Mucosa of descending colon (tissue), 3 donors: ENCODE results near the gene LYPD1. TPM values are rescaled to one million over a fixed set of nuclear protein-coding genes. Genes with fewer than 3 reads are reported as not detected.

Experiments
- ATAC-seq: fragments of 200-7000 bp; cut with Tn5 transposase; one replicate; pipeline ENCODE4 v1.9.1; 2020; ENCODE audit warnings: mild to moderate bottlenecking, moderate library complexity
- DNase-seq, 3 donors: peaks; one replicate each; pipeline ENCODE4 v3.0.0-alpha.2; 2020
- H3K36me3 ChIP-seq: fragments of 200-600 bp; one replicate; pipeline ENCODE4 v1.8.0; 2021; ENCODE audit warnings: low read depth, mild to moderate bottlenecking
- H3K4me1 ChIP-seq: fragments of 200-600 bp; one replicate; pipeline ENCODE4 v1.8.0; 2021; ENCODE audit warnings: low read depth, mild to moderate bottlenecking
- H3K4me3 ChIP-seq: fragments of 200-600 bp; one replicate; pipeline ENCODE4 v1.8.0; 2021; ENCODE audit warnings: mild to moderate bottlenecking
- H3K9me3 ChIP-seq: fragments of 200-600 bp; one replicate; pipeline ENCODE4 v1.8.0; 2021; ENCODE audit warnings: mild to moderate bottlenecking
- intact Hi-C, 2 donors: fragments of 100-400 bp; cut with DNase I in 1 of 2; cut with micrococcal nuclease in 1 of 2; formaldehyde crosslinking; loops; one replicate each; pipeline versions ENCODE4 v1.11.0 to v1.11.1; 2022; cut with DNase I, micrococcal nuclease
- total RNA-seq, 3 donors: library from RNA; stranded (reverse); fragmentation: NEBNext Ultra II Directional in 2 of 3; extraction: Animal tissue kit (Norgen Biotek cat#: 25700) in 2 of 3; gene quantifications; one replicate each; pipeline versions ENCODE4 v1.2.1 to v1.2.4, GENCODE V29; 2021 to 2023
- TF ChIP-seq, protein P1 (sequence below): fragments of 200-600 bp; IDR thresholded peaks from one replicate; pipeline ENCODE4 v1.8.0; 2022; ENCODE audit warnings: antibody characterized with exemption, mild to moderate bottlenecking
- donor health status: DM: no; HTN: no; CAD: no; lungs with moderate emphysema.
- donor health status: DM: no; HTN: no; CAD: no.
- donor health status: DM: no; HTN: yes; CAD: no.

LYPD1 gene
- total RNA-seq, 3 donors from 2014 or later, result 1.8 to 3.2 TPM; not detected in 1

DNA sequence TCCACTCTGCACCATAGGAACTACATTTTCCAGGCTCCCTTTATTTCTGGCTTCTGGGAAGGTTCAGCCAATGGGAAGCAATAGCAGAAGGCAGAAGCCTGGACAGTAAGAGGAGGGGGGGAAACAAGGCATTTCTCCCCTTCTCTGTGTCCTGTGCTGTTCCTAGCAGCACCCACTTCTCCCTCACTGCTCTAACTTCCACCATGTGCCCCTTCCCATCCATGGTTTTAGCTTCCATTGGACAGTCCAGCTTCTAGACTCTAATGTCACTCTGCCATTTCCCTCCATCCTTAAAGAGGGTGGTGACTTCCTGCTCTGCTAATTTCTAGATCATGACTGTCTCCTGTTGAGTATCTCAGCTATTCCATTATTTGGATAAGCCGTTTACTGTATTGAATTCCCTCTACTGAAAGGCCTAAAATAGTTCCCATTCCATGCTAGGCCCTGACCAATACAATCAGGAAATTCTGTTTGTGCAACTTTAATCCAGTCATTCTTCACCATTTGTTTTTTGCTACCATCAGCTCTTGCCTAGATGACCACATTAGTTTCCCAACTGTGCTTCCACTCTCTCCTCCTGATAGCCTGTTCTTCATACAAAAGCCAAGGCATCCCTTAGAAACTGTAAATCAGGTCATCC lies 20.8 kb upstream of the LYPD1 start:
- no peaks in the 10 kb centered on the region for H3K9me3 ChIP-seq
- intact Hi-C loops, result no loop called here
- DNase-seq (no peak), ATAC-seq (no peak)
- TF ChIP-seq, protein P1, sequence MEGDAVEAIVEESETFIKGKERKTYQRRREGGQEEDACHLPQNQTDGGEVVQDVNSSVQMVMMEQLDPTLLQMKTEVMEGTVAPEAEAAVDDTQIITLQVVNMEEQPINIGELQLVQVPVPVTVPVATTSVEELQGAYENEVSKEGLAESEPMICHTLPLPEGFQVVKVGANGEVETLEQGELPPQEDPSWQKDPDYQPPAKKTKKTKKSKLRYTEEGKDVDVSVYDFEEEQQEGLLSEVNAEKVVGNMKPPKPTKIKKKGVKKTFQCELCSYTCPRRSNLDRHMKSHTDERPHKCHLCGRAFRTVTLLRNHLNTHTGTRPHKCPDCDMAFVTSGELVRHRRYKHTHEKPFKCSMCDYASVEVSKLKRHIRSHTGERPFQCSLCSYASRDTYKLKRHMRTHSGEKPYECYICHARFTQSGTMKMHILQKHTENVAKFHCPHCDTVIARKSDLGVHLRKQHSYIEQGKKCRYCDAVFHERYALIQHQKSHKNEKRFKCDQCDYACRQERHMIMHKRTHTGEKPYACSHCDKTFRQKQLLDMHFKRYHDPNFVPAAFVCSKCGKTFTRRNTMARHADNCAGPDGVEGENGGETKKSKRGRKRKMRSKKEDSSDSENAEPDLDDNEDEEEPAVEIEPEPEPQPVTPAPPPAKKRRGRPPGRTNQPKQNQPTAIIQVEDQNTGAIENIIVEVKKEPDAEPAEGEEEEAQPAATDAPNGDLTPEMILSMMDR, result no peak
- no peaks in the 10 kb centered on the region for H3K36me3 ChIP-seq
- H3K4me3 ChIP-seq, result no peak overlapping the region
- H3K4me1 ChIP-seq, result no peaks in the 10 kb centered on the region

DNA sequence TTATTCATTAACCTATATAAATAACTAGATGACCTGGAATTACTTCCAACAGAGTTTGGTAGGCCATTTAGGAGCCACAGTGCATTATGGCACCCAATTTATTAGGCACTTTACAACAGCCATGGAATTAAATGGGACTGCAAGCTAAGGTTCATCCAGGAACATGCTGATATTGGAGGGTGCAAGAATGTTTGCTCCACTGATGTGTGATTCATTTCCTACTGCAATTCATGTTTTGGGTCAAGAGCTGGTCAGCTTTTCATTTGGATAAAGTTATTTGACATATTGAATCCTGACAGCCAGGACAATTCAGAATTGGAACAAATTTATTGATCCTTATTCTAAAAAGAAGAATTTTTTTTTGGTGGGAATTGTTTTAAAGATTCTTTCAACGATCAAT lies 11.8 kb upstream of the LYPD1 start:
- Histone ChIP-seq H3K4me3 (no peak overlapping the region), H3K4me1 (no peaks in the 10 kb centered on the region), H3K9me3 (no peaks in the 10 kb centered on the region), H3K36me3 (no peaks in the 10 kb centered on the region)
- intact Hi-C loops, result no loop called here
- ATAC-seq (no peak), DNase-seq (no peak)
- TF ChIP-seq, protein P1, result no peak

DNA sequence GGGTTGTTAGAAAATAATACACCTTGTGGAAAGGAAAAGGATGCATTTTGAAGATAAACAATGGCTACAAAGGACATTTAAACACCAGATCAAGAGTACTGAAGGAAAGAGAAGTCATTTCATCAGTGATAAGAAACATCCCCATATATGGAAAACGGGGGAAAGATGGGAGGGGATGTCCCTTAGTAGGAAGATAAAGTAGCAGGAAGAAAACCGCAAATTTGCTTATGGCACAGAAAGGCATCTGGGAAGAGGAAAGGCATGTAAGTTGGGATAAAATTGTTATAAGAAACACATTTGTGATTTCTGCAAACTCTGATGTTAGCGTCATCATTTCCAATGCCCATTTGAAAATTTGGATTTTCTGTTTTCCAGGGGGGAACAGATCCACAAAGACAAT lies 10.5 kb upstream of the LYPD1 start:
- DNase-seq, result no peak
- intact Hi-C loops, result no loop called here
- Histone ChIP-seq H3K4me3 (no peak overlapping the region), H3K36me3 (no peaks in the 10 kb centered on the region), H3K9me3 (no peaks in the 10 kb centered on the region), H3K4me1 (no peaks in the 10 kb centered on the region)
- ATAC-seq, result no peak
- TF ChIP-seq, protein P1, result no peak

DNA sequence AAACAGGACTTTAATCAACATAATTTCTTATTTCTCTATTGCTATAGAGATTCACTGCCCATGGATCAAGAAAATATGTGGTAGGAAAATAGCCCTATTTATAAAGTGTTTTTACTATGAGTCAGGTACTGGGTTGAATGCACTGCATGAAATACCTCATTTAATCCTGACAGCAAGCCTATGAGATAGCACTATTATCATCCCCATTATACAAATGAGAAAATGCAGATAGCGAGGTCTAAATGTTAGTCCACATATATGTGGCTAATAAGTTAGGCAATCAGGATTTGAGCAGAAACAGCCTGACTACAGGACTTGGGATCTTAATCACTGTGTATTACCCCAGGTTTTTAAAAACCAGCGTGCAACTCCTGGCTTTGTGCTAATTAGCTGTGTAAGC lies 8.5 kb upstream of the LYPD1 start:
- TF ChIP-seq, protein P1, result no peak
- no peak for ATAC-seq

DNA sequence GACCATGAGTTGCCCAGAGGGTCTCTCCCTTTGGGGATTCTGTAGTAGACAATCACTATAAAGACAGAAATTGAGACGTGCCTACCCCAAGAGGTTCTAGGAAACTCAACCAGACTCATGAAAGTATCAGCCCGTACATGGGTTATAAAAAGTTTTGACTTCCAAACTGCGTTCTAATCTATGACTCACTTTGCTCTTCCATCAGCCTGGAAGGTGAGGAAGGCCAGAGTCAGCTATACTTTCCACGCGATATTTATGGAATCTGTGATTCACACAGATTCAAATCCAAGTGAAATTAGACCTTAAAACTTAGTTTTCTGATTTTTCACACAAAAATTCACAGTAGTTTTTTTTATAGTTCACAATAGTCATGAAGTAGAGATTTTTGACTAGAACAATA lies 7.7 kb upstream of the LYPD1 start:
- intact Hi-C loops, result no loop called here

More for the DNA sequence above, 8.5 kb upstream of the LYPD1 start:
- no peak overlapping the region for H3K4me3 ChIP-seq
- no peaks in the 10 kb centered on the region for H3K4me1 ChIP-seq
- intact Hi-C loops, result no loop called here
- no peak for DNase-seq
- no peaks in the 10 kb centered on the region for H3K36me3 ChIP-seq
- H3K9me3 ChIP-seq, result no peaks in the 10 kb centered on the region

More for the DNA sequence above, 7.7 kb upstream of the LYPD1 start:
- DNase-seq (no peak), ATAC-seq (no peak)
- Histone ChIP-seq H3K4me3 (no peak overlapping the region), H3K9me3 (no peaks in the 10 kb centered on the region), H3K4me1 (no peaks in the 10 kb centered on the region), H3K36me3 (no peaks in the 10 kb centered on the region)
- TF ChIP-seq, protein P1, result no peak
